Dermis microvascular lymphatic vessel endothelial cell (primary cell): ENCODE measurements around the gene NIFK. TPM values are rescaled to one million over a fixed set of nuclear protein-coding genes. Genes with fewer than 3 reads are reported as not detected.
"Not testable (repeated sequence)": the region's sequence is repeated elsewhere in the genome, so short reads cannot be mapped to it uniquely, and the experiment has no call there.

Experiments used
- DNase-seq, 2 donors: peaks; one replicate each; pipeline versions ENCODE4 v3.0.0 to v3.0.0-alpha.2; 2010; ENCODE audit warnings: low read depth in 2 of 2
- total RNA-seq: library from RNA; depleted of rRNA; stranded (reverse); fragments of >200 nt; gene quantifications from 2 replicates; pipeline ENCODE4 v1.2.1, GENCODE V29; 2014

NIFK gene
- total RNA-seq, 1 donor from 2014 or later, result 34.1 TPM

DNA sequence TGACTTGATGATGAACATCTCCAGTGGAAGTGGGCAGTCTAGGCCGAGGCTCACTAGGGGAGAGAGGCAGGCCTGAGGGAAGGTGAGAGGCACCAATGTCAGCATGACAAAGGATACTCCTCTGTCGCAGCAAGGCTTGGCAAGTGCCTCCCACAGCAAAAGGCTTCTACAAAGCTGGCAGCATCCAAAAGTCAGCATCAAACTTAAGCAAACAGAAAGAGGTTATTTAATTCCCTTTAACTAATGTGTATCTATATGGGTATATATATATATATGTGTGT lies 41.6 kb downstream of the NIFK start:
- no peak for DNase-seq

DNA sequence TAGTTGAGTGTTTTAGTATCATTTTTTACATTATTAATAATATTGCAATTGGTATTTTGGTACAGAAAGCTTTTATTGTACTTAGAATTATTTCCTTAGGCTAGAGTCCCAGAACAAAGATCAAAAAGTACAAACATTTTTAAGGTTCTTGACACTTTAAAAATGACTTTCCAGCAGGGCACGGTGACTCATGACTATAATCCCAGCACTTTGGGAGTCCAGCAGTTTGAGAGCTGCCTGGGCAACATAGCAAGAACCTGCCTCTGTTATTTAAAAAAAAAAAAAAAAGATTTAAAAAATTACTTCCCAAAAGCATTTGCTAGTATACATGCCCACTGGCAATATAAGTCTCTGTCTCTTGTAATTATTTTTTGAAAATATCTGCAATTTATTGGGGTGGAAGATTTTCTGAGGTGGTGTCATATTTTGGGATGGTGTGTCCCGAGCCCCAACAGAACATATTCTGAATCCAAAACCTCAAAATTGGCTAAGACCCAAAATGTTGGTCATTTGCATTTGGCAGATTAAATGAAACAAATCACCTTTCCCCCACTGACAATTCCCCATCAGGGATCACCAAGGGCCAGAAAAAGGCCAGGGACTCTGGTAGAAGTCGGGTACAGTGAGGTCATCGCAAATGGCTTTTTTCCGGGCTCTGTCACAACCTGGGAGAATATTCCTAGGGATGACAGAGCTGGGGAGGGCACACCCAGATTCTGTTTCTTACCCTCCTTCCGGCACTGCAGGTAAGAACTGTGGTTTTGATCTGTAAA lies 42.1 kb downstream of the NIFK start:
- DNase-seq, result no peak

DNA sequence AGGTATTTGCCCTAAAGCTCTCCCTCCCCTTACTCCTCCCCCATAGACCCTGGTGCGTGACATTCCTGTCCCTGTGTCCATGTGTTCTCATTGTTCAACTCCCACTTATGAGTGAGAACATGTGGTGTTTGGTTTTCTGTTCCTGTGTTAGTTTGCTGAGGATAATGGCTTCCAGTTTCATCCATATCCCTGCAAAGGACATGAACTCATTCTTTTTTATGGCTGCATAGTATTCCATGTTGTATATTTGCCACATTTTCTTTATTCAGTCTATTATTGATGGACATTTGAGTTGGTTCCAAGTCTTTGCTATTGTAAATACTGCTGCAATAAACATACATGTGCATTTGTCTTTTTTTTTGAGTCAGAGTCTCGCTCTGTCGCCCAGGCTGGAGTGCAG lies 46.1 kb downstream of the NIFK start:
- DNase-seq, result not testable (repeated sequence)

DNA sequence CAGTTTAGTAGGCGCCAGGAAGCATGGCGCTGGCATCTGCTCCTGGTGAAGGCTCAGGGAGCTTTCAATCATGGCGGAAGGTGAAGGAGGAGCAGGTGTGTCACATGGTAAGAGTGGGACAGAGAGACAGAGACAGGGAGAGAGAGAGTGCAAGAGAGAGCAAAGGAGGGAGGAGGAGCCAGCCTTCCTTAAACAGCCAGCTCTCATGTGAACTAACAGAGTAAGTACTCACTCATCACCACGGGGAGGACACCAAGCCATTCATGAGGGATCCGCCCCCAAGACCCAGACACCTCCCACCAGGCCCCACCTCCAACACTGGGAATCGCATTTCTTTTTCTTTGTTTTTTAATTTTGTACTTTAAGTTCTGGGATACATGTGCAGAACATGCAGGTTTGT lies 46.6 kb downstream of the NIFK start:
- DNase-seq, result no peak

DNA sequence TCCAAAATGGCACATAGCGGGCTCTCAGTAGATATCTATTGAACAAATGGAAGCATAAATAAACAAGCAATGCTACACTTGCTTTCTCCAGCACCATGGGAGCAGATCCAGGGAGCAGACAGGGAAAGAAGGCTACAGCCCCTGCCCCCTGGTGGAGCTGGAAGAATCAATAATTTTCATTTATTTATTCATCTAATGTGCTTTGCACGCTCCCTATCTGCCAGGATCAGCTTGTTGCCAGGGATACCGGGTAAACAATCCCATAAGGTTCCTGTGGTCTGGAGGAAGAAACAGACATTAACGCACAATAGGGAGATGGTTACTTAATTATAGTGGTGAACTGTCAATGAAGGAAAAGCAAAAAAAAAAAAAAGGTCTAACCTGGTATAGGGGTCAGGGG lies 47.3 kb downstream of the NIFK start:
- peak; percentile 59 to 84 for DNase-seq

DNA sequence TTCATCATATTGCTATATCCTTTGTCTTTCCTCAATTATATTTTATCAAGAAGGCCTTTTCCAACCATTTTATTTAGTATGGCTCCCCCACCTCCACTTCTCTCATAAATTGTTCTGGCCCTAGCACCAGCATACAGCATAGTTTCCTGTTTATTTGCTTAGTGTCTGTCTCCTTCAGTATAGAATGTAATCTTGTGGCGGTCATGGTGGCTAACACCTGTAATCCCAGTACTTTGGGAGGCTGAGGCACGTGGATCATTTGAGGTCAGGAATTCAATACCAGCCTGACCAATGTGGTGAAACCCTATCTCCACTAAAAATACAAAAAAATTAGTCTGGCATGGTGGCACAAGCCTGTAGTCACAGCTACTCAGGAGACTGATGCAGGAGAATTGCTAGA lies 47.9 kb downstream of the NIFK start:
- DNase-seq, result no peak

DNA sequence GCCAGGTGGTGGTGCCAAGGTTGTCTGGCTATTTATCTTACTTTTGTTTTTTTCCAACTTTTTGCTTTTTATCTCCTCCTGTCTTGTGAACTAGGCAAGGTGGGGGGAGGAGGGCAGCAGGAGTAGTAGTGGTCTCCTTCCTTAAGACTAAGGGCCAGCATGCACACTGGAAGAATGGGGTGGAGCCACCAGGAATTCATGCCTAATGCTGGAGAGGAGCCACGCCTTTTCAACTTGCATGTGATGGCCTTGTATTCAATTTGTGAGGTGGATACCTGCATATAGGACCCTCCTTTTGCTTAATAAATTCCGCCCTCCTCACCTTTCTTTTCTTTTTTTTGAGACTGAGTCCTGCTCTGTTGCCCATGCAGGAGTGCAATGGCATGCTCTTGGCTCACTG lies 49.8 kb downstream of the NIFK start:
- DNase-seq, result no peak

DNA sequence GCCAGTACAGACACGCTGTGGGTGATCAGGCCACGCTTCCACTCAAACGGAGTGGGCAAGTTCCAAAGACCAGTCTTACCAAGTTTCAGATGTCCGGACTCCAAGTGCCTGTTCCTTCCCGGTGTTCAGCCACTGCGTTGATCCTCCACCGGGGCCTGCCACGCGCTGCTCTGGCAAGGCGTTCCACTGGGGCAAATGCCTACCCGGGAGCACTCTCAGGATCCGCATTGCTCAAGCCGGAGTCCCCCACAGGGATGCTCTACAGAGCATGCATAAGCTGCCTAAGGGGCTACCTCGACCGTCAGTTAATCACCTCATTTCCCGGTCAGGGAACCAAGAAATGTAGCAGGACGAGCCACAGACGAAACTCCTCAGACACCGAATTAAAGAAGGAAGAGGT lies 50.5 kb downstream of the NIFK start:
- DNase-seq, result no peak

DNA sequence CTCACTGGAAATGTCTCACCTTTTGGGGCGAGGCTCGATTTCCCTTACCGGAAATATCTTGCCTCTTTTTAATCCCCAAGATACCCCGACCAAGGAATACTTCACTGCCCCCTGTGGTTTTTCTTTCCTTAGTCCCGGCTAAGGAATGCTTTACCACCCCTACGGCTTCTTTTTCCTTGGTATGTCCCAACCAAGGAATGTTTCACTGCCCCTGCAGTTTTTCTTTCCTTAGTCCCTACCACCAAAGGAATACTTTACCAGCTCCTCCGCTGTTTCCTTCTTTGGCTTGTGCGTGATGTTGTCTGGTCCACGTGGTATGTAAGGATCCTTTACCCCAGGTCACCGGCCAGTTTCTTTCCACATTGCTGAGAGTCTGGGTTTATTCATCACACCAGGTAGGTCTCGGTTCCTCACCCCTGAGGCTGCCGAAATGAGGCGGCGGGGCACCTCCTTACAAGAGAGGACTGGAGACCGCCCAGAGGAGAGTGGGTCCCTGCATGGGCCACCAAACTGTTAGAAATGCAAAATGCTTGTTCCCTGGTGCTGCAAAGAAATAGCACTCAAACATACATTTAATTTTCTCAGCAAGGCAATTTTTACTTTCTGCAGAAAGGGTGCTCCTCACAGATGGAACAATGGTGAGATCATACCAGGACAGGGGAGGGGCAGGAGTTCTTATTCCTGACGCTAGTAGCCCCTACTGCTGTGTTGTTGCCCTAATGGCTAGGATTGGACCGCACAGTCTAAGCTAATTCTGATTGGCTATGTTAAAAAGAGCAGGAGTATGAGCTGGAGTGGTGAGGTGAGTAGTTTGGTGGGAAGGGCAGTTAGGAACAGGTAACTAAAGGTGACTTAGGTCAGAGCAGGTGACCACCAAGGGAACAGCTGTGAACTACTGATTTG lies 54.0 kb downstream of the NIFK start:
- DNase-seq, result no peak

DNA sequence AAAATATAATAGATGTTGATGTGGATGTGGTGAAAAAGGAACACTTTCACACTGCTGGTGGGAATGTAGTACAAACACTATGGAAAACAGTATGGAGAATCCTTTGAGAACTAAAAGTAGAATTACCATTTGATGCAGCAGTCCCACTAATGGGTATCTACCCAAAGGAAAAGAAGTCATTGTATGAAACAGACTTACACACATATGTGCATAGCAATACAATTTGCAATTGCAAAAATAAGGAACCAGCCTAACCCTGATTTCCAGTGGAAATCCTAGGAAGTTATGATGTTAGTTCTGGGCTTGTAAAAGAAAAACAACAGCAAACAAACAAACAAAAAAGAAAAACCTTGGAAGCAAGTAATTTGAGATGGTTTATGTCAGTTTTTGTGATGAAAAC lies 58.8 kb downstream of the NIFK start:
- no peak for DNase-seq

Other genes starting within 250 kb of the NIFK start
- gene RNU4ATAC, start 206.0 kb downstream of the NIFK start, total RNA-seq, result not detected in 2 replicates
- 28.4 and 38.4 TPM in 2 replicates for gene CLASP1, start 87.4 kb downstream of the NIFK start, total RNA-seq
- gene TSN, start 18.8 kb upstream of the NIFK start, total RNA-seq, result 88.8 and 91.5 TPM in 2 replicates